ENCODE results near the gene PHKA1.
"Not testable (repeated sequence)": the region's sequence is repeated elsewhere in the genome, so short reads cannot be mapped to it uniquely, and the experiment has no call there.

Gene PHKA1

DNA sequence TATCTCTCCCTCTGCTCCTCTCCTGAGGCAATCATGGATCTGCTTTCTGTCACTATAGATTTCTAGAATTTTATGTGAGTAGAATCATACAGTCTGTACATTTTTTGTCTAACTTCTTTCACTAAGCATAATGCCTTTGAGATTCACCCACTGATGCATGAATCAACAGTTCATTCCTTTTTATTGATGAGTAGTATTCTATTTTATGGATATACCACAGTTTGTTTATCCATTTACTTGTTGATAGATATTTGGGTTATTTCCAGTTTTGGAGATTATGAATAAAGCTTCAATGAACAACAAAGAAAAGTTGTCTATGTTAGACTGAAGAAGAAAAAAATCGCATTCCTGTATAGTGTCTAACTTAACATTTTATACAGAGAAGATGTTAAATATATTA, 30.5 kb downstream of the PHKA1 start:
- TF ChIP-seq EZH2phosphoT487 (IDR thresholded peaks at IDR 0.05; ENCODE audit: borderline replicate concordance, low read length) (no peak), CTCF (IDR thresholded peaks at IDR 0.05; ENCODE audit: low read depth, low read length, poor library complexity, severe bottlenecking) (no peak)
- Histone ChIP-seq H3K4me1 (ENCODE audit: control insufficient read depth, low read length) (no peaks in the 10 kb centered on the region), H3K9me2 (replicated peaks; ENCODE audit: control insufficient read depth, low read length) (no peaks in the 10 kb centered on the region), H3K79me2 (ENCODE audit: control insufficient read depth, low read length) (no peaks in the 10 kb centered on the region), H3K9me3 (ENCODE audit: control insufficient read depth, insufficient read depth, low read length) (no peaks in the 10 kb centered on the region), H3K27me3 (ENCODE audit: control insufficient read depth, low read length) (no peaks in the 10 kb centered on the region), H3K27ac (ENCODE audit: low read depth, low read length) (no peak overlapping the region), H3K4me2 (ENCODE audit: low read length) (no peak overlapping the region), H3K36me3 (ENCODE audit: control insufficient read depth, low read length) (no peaks in the 10 kb centered on the region), H3F3A (ENCODE audit: control insufficient read depth, insufficient read depth) (no peaks in the 10 kb centered on the region), H4K20me1 (ENCODE audit: control insufficient read depth, insufficient read depth, low read depth, low read length) (no peaks in the 10 kb centered on the region), H3K4me3 (ENCODE audit: low read length) (no peak overlapping the region)

GRCh38 chrX:72676465-72676864, 37.6 kb downstream of the PHKA1 start:
- H3K79me2 ChIP-seq (ENCODE audit: control insufficient read depth, low read length) = no peaks in the 10 kb centered on the region
- no peak for TF ChIP-seq EZH2phosphoT487 (IDR thresholded peaks at IDR 0.05; ENCODE audit: borderline replicate concordance, low read length)
- TF ChIP-seq CTCF (IDR thresholded peaks at IDR 0.05; ENCODE audit: low read depth, low read length, poor library complexity, severe bottlenecking) = no peak
- H4K20me1 ChIP-seq (ENCODE audit: control insufficient read depth, insufficient read depth, low read depth, low read length) = no peaks in the 10 kb centered on the region
- no peak overlapping the region for H3K4me3 ChIP-seq (ENCODE audit: low read length)
- no peak overlapping the region for H3K27ac ChIP-seq (ENCODE audit: low read depth, low read length)
- no peaks in the 10 kb centered on the region for H3K9me3 ChIP-seq (ENCODE audit: control insufficient read depth, insufficient read depth, low read length)
- H3F3A ChIP-seq (ENCODE audit: control insufficient read depth, insufficient read depth) = no peaks in the 10 kb centered on the region
- H3K36me3 ChIP-seq (ENCODE audit: control insufficient read depth, low read length) = no peaks in the 10 kb centered on the region
- H3K9me2 ChIP-seq (replicated peaks; ENCODE audit: control insufficient read depth, low read length) = no peaks in the 10 kb centered on the region
- no peaks in the 10 kb centered on the region for H3K27me3 ChIP-seq (ENCODE audit: control insufficient read depth, low read length)
- H3K4me1 ChIP-seq (ENCODE audit: control insufficient read depth, low read length) = no peaks in the 10 kb centered on the region
- no peak overlapping the region for H3K4me2 ChIP-seq (ENCODE audit: low read length)

DNA sequence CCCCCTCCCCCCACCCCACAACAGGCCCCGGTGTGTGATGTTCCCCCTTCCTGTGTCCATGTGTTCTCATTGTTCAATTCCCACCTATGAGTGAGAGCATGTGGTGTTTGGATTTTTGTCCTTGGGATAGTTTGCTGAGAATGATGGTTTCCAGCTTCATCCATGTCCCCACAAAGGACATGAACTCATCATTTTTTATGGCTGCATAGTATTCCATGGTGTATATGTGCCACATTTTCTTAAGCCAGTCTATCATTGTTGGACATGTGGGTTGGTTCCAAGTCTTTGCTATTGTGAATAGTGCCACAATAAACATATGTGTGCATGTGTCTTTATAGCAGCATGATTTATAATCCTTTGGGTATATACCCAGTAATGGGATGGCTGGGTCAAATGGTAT, 40.2 kb downstream of the PHKA1 start:
- H3K36me3 ChIP-seq (ENCODE audit: control insufficient read depth, low read length); H3K4me1 ChIP-seq (ENCODE audit: control insufficient read depth, low read length); H3K4me2 ChIP-seq (ENCODE audit: low read length); H3K9me2 ChIP-seq (replicated peaks; ENCODE audit: control insufficient read depth, low read length); H3K27ac ChIP-seq (ENCODE audit: low read depth, low read length); H3K9me3 ChIP-seq (ENCODE audit: control insufficient read depth, insufficient read depth, low read length); H3K79me2 ChIP-seq (ENCODE audit: control insufficient read depth, low read length); H3F3A ChIP-seq (ENCODE audit: control insufficient read depth, insufficient read depth); H3K27me3 ChIP-seq (ENCODE audit: control insufficient read depth, low read length); H3K4me3 ChIP-seq (ENCODE audit: low read length); H4K20me1 ChIP-seq (ENCODE audit: control insufficient read depth, insufficient read depth, low read depth, low read length): not testable (repeated sequence)

GRCh38 chrX:72669508-72669907, 44.6 kb downstream of the PHKA1 start:
- not testable (repeated sequence) for H3K27ac ChIP-seq (ENCODE audit: low read depth, low read length); H3F3A ChIP-seq (ENCODE audit: control insufficient read depth, insufficient read depth); H3K79me2 ChIP-seq (ENCODE audit: control insufficient read depth, low read length); H3K4me2 ChIP-seq (ENCODE audit: low read length); H4K20me1 ChIP-seq (ENCODE audit: control insufficient read depth, insufficient read depth, low read depth, low read length); H3K9me3 ChIP-seq (ENCODE audit: control insufficient read depth, insufficient read depth, low read length); H3K9me2 ChIP-seq (replicated peaks; ENCODE audit: control insufficient read depth, low read length); H3K4me3 ChIP-seq (ENCODE audit: low read length); H3K36me3 ChIP-seq (ENCODE audit: control insufficient read depth, low read length); H3K27me3 ChIP-seq (ENCODE audit: control insufficient read depth, low read length); H3K4me1 ChIP-seq (ENCODE audit: control insufficient read depth, low read length)
